Fibroblast of lung (primary cell): ENCODE measurements around the gene MCOLN1. TPM values are rescaled to one million over a fixed set of nuclear protein-coding genes. Genes with fewer than 3 reads are reported as not detected.

ENCODE experiments used
- DNase-seq, 2 donors: peaks; one replicate each; pipeline versions ENCODE4 v3.0.0 to v3.0.0-alpha.2; 2010; ENCODE audit warnings: low read depth in 2 of 2
- H2AFZ ChIP-seq: 2 replicates; pipeline ENCODE4 v1.5.1; 2012; ENCODE audit warnings: low read length, control low read depth, inconsistent platforms
- H3K27ac ChIP-seq: 2 replicates; pipeline ENCODE4 v1.5.1; 2011; ENCODE audit warnings: low read length, control low read depth; ENCODE audit not compliant: insufficient read depth
- H3K27me3 ChIP-seq: 2 replicates; pipeline ENCODE4 v1.5.1; 2011; ENCODE audit warnings: mild to moderate bottlenecking, low read length; ENCODE audit not compliant: control insufficient read depth, insufficient read depth
- H3K36me3 ChIP-seq: 2 replicates; pipeline ENCODE4 v1.5.1; 2011; ENCODE audit warnings: low read length; ENCODE audit not compliant: control insufficient read depth, insufficient read depth
- H3K4me1 ChIP-seq: 2 replicates; pipeline ENCODE4 v1.5.1; 2011; ENCODE audit warnings: low read length; ENCODE audit not compliant: control insufficient read depth, insufficient read depth; ENCODE audit errors: extremely low read depth
- H3K4me2 ChIP-seq: 2 replicates; pipeline ENCODE4 v1.5.1; 2011; ENCODE audit warnings: low read length, control low read depth; ENCODE audit not compliant: insufficient read depth; ENCODE audit errors: extremely low read depth
- H3K4me3 ChIP-seq, 4 experiments: fragments of 200-600 bp in 1 of 4; sonication (generic) in 1 of 4; replicated peaks in 1 of 4; 2 replicates each; pipeline ENCODE4 v1.5.1; 2011 to 2016; ENCODE audit warnings: low read length in 4 of 4, low read depth in 3 of 4, mild to moderate bottlenecking in 3 of 4, control low read depth in 2 of 4, inconsistent platforms in 1 of 4, mixed read lengths in 1 of 4; ENCODE audit not compliant: insufficient read depth in 1 of 4; ENCODE audit errors: control extremely low read depth in 1 of 4
- H3K79me2 ChIP-seq: 2 replicates; pipeline ENCODE4 v1.5.1; 2012; ENCODE audit warnings: mild to moderate bottlenecking, low read length, inconsistent platforms; ENCODE audit not compliant: control insufficient read depth, insufficient read depth
- H3K9ac ChIP-seq: 2 replicates; pipeline ENCODE4 v1.5.1; 2011; ENCODE audit warnings: mild to moderate bottlenecking, low read length, control low read depth; ENCODE audit not compliant: insufficient read depth
- H3K9me3 ChIP-seq: 2 replicates; pipeline ENCODE4 v1.5.1; 2012; ENCODE audit warnings: low read depth, low read length; ENCODE audit not compliant: control insufficient read depth, insufficient read depth
- H4K20me1 ChIP-seq: 2 replicates; pipeline ENCODE4 v1.5.1; 2011; ENCODE audit warnings: low read length; ENCODE audit not compliant: control insufficient read depth, insufficient read depth; ENCODE audit errors: extremely low read depth
- EZH2 ChIP-seq: IDR thresholded peaks from 2 replicates; pipeline ENCODE4 v1.5.1; 2012; ENCODE audit warnings: low read length, control low read depth, mild to moderate bottlenecking; ENCODE audit errors: missing control alignments
- polyA plus RNA-seq, 2 donors: library from polyadenylated mRNA; depleted of rRNA in 1 of 2; stranded (reverse) in 1 of 2; unstranded in 1 of 2; fragments of >200 nt; gene quantifications; 2 replicates each; pipeline ENCODE4 v1.2.1, GENCODE V29; 2011 to 2012; ENCODE audit warnings: missing spikeins in 1 of 2
- total RNA-seq: library from RNA; depleted of rRNA; stranded (reverse); fragments of >200 nt; gene quantifications from 2 replicates; pipeline ENCODE4 v1.2.1, GENCODE V29; 2014
- TF ChIP-seq, protein P1 (sequence below), 2 donors: IDR thresholded peaks in 1 of 2; conservative IDR thresholded peaks in 1 of 2; 1 replicate in 1 of 2; 2 replicates in 1 of 2; pipeline ENCODE4 v1.5.1; 2011 to 2012; ENCODE audit warnings: low read length in 2 of 2, control low read depth in 1 of 2, inconsistent platforms in 1 of 2, low read depth in 1 of 2, mild to moderate bottlenecking in 1 of 2

The MCOLN1 gene
- total and polyA plus RNA-seq, 2 donors (not counting 1 experiment from before 2014, with no cell fraction given) = 4.0 to 15.1 TPM

GRCh38 chr19:7554565-7554964 is 32.1 kb downstream of the MCOLN1 start:
- Histone ChIP-seq H3K9me3 (no peaks in the 10 kb centered on the region), H3K36me3 (peaks cover 35% of the 10 kb centered on the region)
- TF ChIP-seq, protein P1, sequence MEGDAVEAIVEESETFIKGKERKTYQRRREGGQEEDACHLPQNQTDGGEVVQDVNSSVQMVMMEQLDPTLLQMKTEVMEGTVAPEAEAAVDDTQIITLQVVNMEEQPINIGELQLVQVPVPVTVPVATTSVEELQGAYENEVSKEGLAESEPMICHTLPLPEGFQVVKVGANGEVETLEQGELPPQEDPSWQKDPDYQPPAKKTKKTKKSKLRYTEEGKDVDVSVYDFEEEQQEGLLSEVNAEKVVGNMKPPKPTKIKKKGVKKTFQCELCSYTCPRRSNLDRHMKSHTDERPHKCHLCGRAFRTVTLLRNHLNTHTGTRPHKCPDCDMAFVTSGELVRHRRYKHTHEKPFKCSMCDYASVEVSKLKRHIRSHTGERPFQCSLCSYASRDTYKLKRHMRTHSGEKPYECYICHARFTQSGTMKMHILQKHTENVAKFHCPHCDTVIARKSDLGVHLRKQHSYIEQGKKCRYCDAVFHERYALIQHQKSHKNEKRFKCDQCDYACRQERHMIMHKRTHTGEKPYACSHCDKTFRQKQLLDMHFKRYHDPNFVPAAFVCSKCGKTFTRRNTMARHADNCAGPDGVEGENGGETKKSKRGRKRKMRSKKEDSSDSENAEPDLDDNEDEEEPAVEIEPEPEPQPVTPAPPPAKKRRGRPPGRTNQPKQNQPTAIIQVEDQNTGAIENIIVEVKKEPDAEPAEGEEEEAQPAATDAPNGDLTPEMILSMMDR (conservative IDR thresholded peaks at IDR 0.05 in 1 of 2, IDR thresholded peaks at IDR 0.05 in 1 of 2; ENCODE audit: low read depth in 1 of 2, low read length in 2 of 2) = no peak
- no peak for TF ChIP-seq EZH2

DNA sequence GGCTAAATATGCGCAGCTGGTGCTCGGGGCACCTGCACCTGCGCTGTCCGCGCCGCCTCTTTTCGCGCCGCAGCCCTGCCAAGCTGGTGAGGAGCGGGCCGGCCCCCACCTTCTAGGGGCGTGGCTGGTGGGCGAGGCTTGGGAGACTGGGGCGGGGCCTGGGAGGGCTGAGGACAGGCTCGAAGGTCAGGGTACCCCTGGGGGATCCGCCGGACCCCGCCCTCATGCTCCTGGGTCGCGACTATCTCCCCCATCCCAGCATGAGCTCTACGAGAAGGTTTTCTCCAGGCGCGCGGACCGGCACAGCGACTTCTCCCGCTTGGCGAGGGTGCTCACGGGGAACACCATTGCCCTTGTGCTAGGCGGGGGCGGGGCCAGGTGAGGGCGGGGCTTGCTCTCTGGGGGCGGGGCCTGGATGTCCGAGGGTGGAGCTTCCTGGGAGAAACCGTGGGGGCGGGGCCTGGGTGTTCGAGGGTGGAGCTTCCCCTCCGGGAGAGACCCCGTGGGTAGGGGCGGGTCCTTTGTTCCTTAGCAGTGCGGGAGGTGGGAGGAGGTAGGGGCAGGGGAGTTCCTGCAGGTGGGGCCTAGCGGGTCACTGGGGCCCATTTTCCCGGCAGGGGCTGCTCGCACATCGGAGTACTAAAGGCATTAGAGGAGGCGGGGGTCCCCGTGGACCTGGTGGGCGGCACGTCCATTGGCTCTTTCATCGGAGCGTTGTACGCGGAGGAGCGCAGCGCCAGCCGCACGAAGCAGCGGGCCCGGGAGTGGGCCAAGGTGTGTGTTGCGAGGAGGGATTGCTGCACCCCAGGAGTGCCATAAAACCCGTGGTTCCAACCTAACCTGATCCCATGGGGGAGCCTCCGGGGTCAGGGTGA is 32.8 kb downstream of the MCOLN1 start:
- H2AFZ ChIP-seq = no peak overlapping the region
- H3K4me3 ChIP-seq = no peak overlapping the region
- no peaks in the 10 kb centered on the region for H3K9me3 ChIP-seq
- no peak overlapping the region for H3K9ac ChIP-seq
- H4K20me1 ChIP-seq = no peaks in the 10 kb centered on the region
- H3K4me1 ChIP-seq = no peaks in the 10 kb centered on the region
- peaks cover 30% of the 10 kb centered on the region for H3K36me3 ChIP-seq
- H3K79me2 ChIP-seq = no peaks in the 10 kb centered on the region
- TF ChIP-seq, protein P1 (conservative IDR thresholded peaks at IDR 0.05 in 1 of 2, IDR thresholded peaks at IDR 0.05 in 1 of 2; ENCODE audit: low read depth in 1 of 2, low read length in 2 of 2) = no peak
- TF ChIP-seq EZH2 = no peak
- no peak overlapping the region for H3K27ac ChIP-seq
- no peak overlapping the region for H3K4me2 ChIP-seq
- no peaks in the 10 kb centered on the region for H3K27me3 ChIP-seq
- no peak for DNase-seq

More at GRCh38 chr19:7554565-7554964, 32.1 kb downstream of the MCOLN1 start:
- Histone ChIP-seq H3K79me2 (no peaks in the 10 kb centered on the region), H2AFZ (no peak overlapping the region), H3K27me3 (no peaks in the 10 kb centered on the region), H3K4me2 (no peak overlapping the region), H3K27ac (no peak overlapping the region), H4K20me1 (no peaks in the 10 kb centered on the region), H3K4me3 (no peak overlapping the region), H3K4me1 (no peaks in the 10 kb centered on the region), H3K9ac (no peak overlapping the region)
- DNase-seq = no peak

GRCh38 chr19:7556696-7557315 is 34.4 kb downstream of the MCOLN1 start:
- Histone ChIP-seq H4K20me1 (no peaks in the 10 kb centered on the region), H3K79me2 (no peaks in the 10 kb centered on the region), H3K27me3 (no peaks in the 10 kb centered on the region), H3K4me3 (no peak overlapping the region), H3K4me2 (no peak overlapping the region), H3K36me3 (peaks cover 27% of the 10 kb centered on the region), H2AFZ (no peak overlapping the region), H3K9ac (no peak overlapping the region), H3K9me3 (no peaks in the 10 kb centered on the region), H3K27ac (no peak overlapping the region), H3K4me1 (no peaks in the 10 kb centered on the region)
- no peak for DNase-seq
- TF ChIP-seq, protein P1 (conservative IDR thresholded peaks at IDR 0.05 in 1 of 2, IDR thresholded peaks at IDR 0.05 in 1 of 2; ENCODE audit: low read depth in 1 of 2, low read length in 2 of 2) = no peak
- TF ChIP-seq EZH2 = no peak
